ENCODE data around the gene IL36RN. TPM values are rescaled to one million over a fixed set of nuclear protein-coding genes. Genes with fewer than 3 reads are reported as not detected.

Gene IL36RN
- total and polyA plus RNA-seq, 2 of the 13 experiments (the other 11 are each of a cell fraction or from before 2014, with no cell fraction given): not detected

DNA sequence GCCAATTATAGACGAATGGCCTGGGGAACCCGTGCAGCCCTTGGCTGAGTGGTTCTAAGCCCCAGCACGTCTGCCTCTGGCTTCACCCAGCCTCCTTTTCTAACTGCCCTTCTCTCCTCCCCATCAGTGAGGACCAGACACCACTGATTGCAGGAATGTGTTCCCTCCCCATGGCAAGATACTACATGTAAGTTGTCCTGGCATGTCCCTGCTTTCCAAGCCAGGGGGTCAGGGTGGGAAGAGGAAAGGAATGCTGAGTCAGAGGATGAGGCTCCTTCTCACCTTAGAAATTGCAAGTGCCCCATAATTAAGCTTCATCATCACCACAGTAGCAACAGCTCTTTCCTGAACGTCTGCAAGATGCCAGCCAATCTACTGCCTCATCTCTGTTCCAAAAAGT is 13.6 kb downstream of the IL36RN start (continued):
- TF ChIP-seq CENPBD1 (CRISPR knock-in tag; IDR thresholded peaks at IDR 0.05; ENCODE audit: borderline replicate concordance, low read depth) (no peak), ATF4 (CRISPR knock-in tag; IDR thresholded peaks at IDR 0.05) (no peak), HNRNPLL (IDR thresholded peaks at IDR 0.05; ENCODE audit: low read depth, low read length, poor library complexity, severe bottlenecking) (no peak)
- TF ChIP-seq, protein P1, sequence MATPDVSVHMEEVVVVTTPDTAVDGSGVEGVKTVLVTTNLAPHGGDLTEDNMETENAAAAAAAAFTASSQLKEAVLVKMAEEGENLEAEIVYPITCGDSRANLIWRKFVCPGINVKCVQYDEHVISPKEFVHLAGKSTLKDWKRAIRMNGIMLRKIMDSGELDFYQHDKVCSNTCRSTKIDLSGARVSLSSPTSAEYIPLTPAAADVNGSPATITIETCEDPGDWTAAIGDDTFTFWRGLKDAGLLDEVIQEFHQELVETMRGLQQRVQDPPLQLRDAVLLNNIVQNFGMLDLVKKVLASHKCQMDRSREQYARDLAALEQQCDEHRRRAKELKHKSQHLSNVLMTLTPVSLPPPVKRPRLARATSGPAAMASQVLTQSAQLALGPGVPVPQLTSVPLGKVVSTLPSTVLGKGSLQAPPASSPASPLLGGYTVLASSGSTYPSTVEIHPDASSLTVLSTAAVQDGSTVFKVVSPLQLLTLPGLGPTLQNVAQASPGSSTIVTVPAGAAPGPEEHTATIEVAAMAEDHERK (CRISPR knock-in tag; IDR thresholded peaks at IDR 0.05; ENCODE audit: low read depth): no peak

- ChIA-PET POLR2A (no interaction called here), CTCF (ENCODE audit: low intra/inter-chr PET ratio, low total read pairs) (no interaction called here)
- no peaks in the 10 kb centered on the region for H3K36me3 ChIP-seq (replicated peaks in 1 of 2; ENCODE audit: control insufficient read depth in 1 of 2, insufficient read depth in 2 of 2, low read length in 2 of 2)
- WGBS (ENCODE audit: low lambda C conversion rate): 42% methylated on average over 2 of the region's 3 CpGs
- H3K4me3 ChIP-seq (replicated peaks in 1 of 3; ENCODE audit: insufficient read depth in 1 of 3, low read depth in 2 of 3, low read length in 3 of 3): no peak overlapping the region
- no peak overlapping the region for H3K9ac ChIP-seq (ENCODE audit: insufficient read depth, low read depth, low read length)
- H3K79me2 ChIP-seq (ENCODE audit: insufficient read depth, low read length): no peaks in the 10 kb centered on the region
- no peak for DNase-seq (ENCODE audit: low spot score)
- peaks cover 2 to 17% of the 10 kb centered on the region in 2 experiments; a peak in 3 of 5 replicates for H3K27me3 ChIP-seq (ENCODE audit: control insufficient read depth in 1 of 2, insufficient read depth in 2 of 2, low read length in 2 of 2)
- H3K4me2 ChIP-seq (ENCODE audit: low read depth, low read length): no peak overlapping the region
- ATAC-seq: no peak
- in situ Hi-C loops (cut with HindIII; ENCODE audit: extremely low pct_ligation_motif_present, low pct_unique_long_range_greater_than_20kb) (no loop called here), intact Hi-C loops (cut with micrococcal nuclease; ENCODE audit: unreplicated experiment) (no loop called here)
- no peaks in the 10 kb centered on the region for H3K4me1 ChIP-seq (ENCODE audit: insufficient read depth, low read length)
- no peaks in the 10 kb centered on the region for H3K9me3 ChIP-seq (ENCODE audit: low read length)
- no peak overlapping the region for H3K27ac ChIP-seq (ENCODE audit: extremely low read length, insufficient read depth, low read length)
- FAIRE-seq: no peak
- H4K20me1 ChIP-seq (ENCODE audit: insufficient read depth, low read length): no peaks in the 10 kb centered on the region
- no peak overlapping the region for H2AFZ ChIP-seq (ENCODE audit: low read length)
- BruUV-seq (replicated peaks): no TSS peak
- no peak for TF ChIP-seq TCF7 (IDR thresholded peaks at IDR 0.05; ENCODE audit: low read depth)
- no peak for TF ChIP-seq NRL (CRISPR knock-in tag; IDR thresholded peaks at IDR 0.05; ENCODE audit: borderline replicate concordance)
- no peak for TF ChIP-seq YY1 (IDR thresholded peaks at IDR 0.05; ENCODE audit: insufficient read depth, insufficient replicate concordance, low read depth, low read length)
- TF ChIP-seq CC2D1A (CRISPR knock-in tag; IDR thresholded peaks at IDR 0.05): no peak
- TF ChIP-seq FOSL2 (CRISPR knock-in tag; IDR thresholded peaks at IDR 0.05): no peak
- TF ChIP-seq KAT2B (IDR thresholded peaks at IDR 0.05; ENCODE audit: borderline replicate concordance, low read depth, low read length): no peak
- TF ChIP-seq GABPA (IDR thresholded peaks at IDR 0.05; ENCODE audit: low read depth, low read length): no peak
- TF ChIP-seq GABPA (CRISPR knock-in tag; IDR thresholded peaks at IDR 0.05; ENCODE audit: low read depth): no peak
- TF ChIP-seq ATF4 (CRISPR knock-in tag; IDR thresholded peaks at IDR 0.05): no peak
- TF ChIP-seq TCF7L2 (IDR thresholded peaks at IDR 0.05; ENCODE audit: low read depth, low read length): no peak
Measured at GRCh38 chr2:113073325-113073834, 14.4 kb downstream of the IL36RN start.

All from HepG2 (cell line).